ENCODE results near the gene RETN.

Gene RETN

GRCh38 chr19:7644550-7644877, 24.3 kb upstream of the RETN start:
- Histone ChIP-seq H3K4me3 (ENCODE audit: low read depth, low read length) (no peak overlapping the region), H3K27ac (no peak overlapping the region), H3K9me3 (ENCODE audit: control insufficient read depth, low read length) (no peaks in the 10 kb centered on the region), H3K9ac (no peak overlapping the region), H3K4me1 (no peaks in the 10 kb centered on the region), H3K36me3 (ENCODE audit: control insufficient read depth, insufficient read depth, low read length) (no peaks in the 10 kb centered on the region), H3K4me2 (ENCODE audit: low read length) (no peak overlapping the region), H3K27me3 (ENCODE audit: control insufficient read depth, insufficient read depth, low read length) (no peaks in the 10 kb centered on the region), H2AFZ (no peak overlapping the region), H3K79me2 (no peaks in the 10 kb centered on the region)
- TF ChIP-seq CTCF (IDR thresholded peaks at IDR 0.05) = no peak

GRCh38 chr19:7645163-7645562, 23.7 kb upstream of the RETN start:
- H3K36me3 ChIP-seq (ENCODE audit: control insufficient read depth, insufficient read depth, low read length) = no peaks in the 10 kb centered on the region
- H3K4me3 ChIP-seq (ENCODE audit: low read depth, low read length) = no peak overlapping the region
- no peak overlapping the region for H3K27ac ChIP-seq
- H3K9me3 ChIP-seq (ENCODE audit: control insufficient read depth, low read length) = no peaks in the 10 kb centered on the region
- H3K4me1 ChIP-seq = no peaks in the 10 kb centered on the region
- no peak overlapping the region for H2AFZ ChIP-seq
- no peak overlapping the region for H3K4me2 ChIP-seq (ENCODE audit: low read length)
- H3K79me2 ChIP-seq = no peaks in the 10 kb centered on the region
- H3K9ac ChIP-seq = no peak overlapping the region
- H3K27me3 ChIP-seq (ENCODE audit: control insufficient read depth, insufficient read depth, low read length) = no peaks in the 10 kb centered on the region
- no peak for TF ChIP-seq CTCF (IDR thresholded peaks at IDR 0.05)

GRCh38 chr19:7645656-7646425, 23.0 kb upstream of the RETN start:
- no peak overlapping the region for H3K27ac ChIP-seq
- no peak overlapping the region for H2AFZ ChIP-seq
- no peaks in the 10 kb centered on the region for H3K9me3 ChIP-seq (ENCODE audit: control insufficient read depth, low read length)
- no peak for TF ChIP-seq CTCF (IDR thresholded peaks at IDR 0.05)
- no peak overlapping the region for H3K4me2 ChIP-seq (ENCODE audit: low read length)
- no peaks in the 10 kb centered on the region for H3K79me2 ChIP-seq
- H3K36me3 ChIP-seq (ENCODE audit: control insufficient read depth, insufficient read depth, low read length) = no peaks in the 10 kb centered on the region
- no peak overlapping the region for H3K9ac ChIP-seq
- no peaks in the 10 kb centered on the region for H3K27me3 ChIP-seq (ENCODE audit: control insufficient read depth, insufficient read depth, low read length)
- H3K4me3 ChIP-seq (ENCODE audit: low read depth, low read length) = no peak overlapping the region
- H3K4me1 ChIP-seq = no peaks in the 10 kb centered on the region

- Histone ChIP-seq H3K4me1 (no peaks in the 10 kb centered on the region), H3K79me2 (no peaks in the 10 kb centered on the region), H2AFZ (no peak overlapping the region), H3K4me2 (ENCODE audit: low read length) (no peak overlapping the region), H3K27ac (no peak overlapping the region), H3K27me3 (ENCODE audit: control insufficient read depth, insufficient read depth, low read length) (no peaks in the 10 kb centered on the region), H3K4me3 (ENCODE audit: low read depth, low read length) (no peak overlapping the region), H3K36me3 (ENCODE audit: control insufficient read depth, insufficient read depth, low read length) (no peaks in the 10 kb centered on the region), H3K9me3 (ENCODE audit: control insufficient read depth, low read length) (no peaks in the 10 kb centered on the region), H3K9ac (no peak overlapping the region)
- TF ChIP-seq CTCF (IDR thresholded peaks at IDR 0.05) = no peak
Observed at GRCh38 chr19:7646426-7646700, 22.5 kb upstream of the RETN start.

GRCh38 chr19:7647156-7647555, 21.7 kb upstream of the RETN start:
- H3K79me2 ChIP-seq = no peaks in the 10 kb centered on the region
- H3K27ac ChIP-seq = no peak overlapping the region
- no peaks in the 10 kb centered on the region for H3K9me3 ChIP-seq (ENCODE audit: control insufficient read depth, low read length)
- no peak overlapping the region for H3K4me2 ChIP-seq (ENCODE audit: low read length)
- no peak overlapping the region for H3K9ac ChIP-seq
- no peak overlapping the region for H2AFZ ChIP-seq
- no peaks in the 10 kb centered on the region for H3K27me3 ChIP-seq (ENCODE audit: control insufficient read depth, insufficient read depth, low read length)
- no peak for TF ChIP-seq CTCF (IDR thresholded peaks at IDR 0.05)
- no peak overlapping the region for H3K4me3 ChIP-seq (ENCODE audit: low read depth, low read length)
- no peaks in the 10 kb centered on the region for H3K4me1 ChIP-seq
- no peaks in the 10 kb centered on the region for H3K36me3 ChIP-seq (ENCODE audit: control insufficient read depth, insufficient read depth, low read length)
